HepG2 (cell line): ENCODE measurements around the gene OARD1. TPM values are rescaled to one million over a fixed set of nuclear protein-coding genes. Genes with fewer than 3 reads are reported as not detected.

Source experiments
- ATAC-seq: fragments of 200-7000 bp; cut with Tn5 transposase; 3 replicates; pipeline ENCODE4 v1.9.1; 2020; ENCODE audit warnings: mild to moderate bottlenecking, moderate library complexity
- BruUV-seq: library from RNA; stranded (reverse); fragments of 400-500 nt; replicated peaks from 2 replicates; lab custom pipeline; 2021; lab: Mats Ljungman, UMichigan
- CTCF ChIA-PET: fragments of 300-600 bp; formaldehyde crosslinking; extraction: SDS; loops from one replicate; lab custom pipeline; 2021; ENCODE audit warnings: low total read pairs, inconsistent platforms, low intra/inter-chr PET ratio; lab: Yijun Ruan, JAX
- POLR2A ChIA-PET: fragments of 350-600 bp; sonication (Branson Sonifier 250); formaldehyde crosslinking; loops from one replicate; lab custom pipeline; 2020; ENCODE audit warnings: antibody characterized with exemption, inconsistent platforms; lab: Yijun Ruan, JAX
- DNase-seq: peaks from one replicate; pipeline ENCODE4 v3.0.0-alpha.2; 2015; ENCODE audit warnings: low spot score
- FAIRE-seq: peaks from 3 replicates; lab custom pipeline; 2011; peaks lifted over from hg19 to GRCh38; lab: Jason Lieb, UNC
- H2AFZ ChIP-seq: one replicate; pipeline ENCODE4 v1.6.1; 2011; ENCODE audit warnings: low read length, inconsistent platforms
- H3K27ac ChIP-seq: fragments of 300-600 bp; 3 replicates; pipeline ENCODE4 v1.8.0; 2011; ENCODE audit warnings: mixed run types, mild to moderate bottlenecking, mixed read lengths, low read length, inconsistent platforms; ENCODE audit not compliant: insufficient read depth; ENCODE audit errors: extremely low read length
- H3K27me3 ChIP-seq, 2 experiments: fragments of 200-600 bp in 1 of 2; 2 replicates in 1 of 2; 3 replicates in 1 of 2; pipeline versions ENCODE4 v1.6.0 to v1.8.0; 2011; ENCODE audit warnings: low read length in 2 of 2, mild to moderate bottlenecking in 2 of 2, moderate library complexity in 2 of 2, inconsistent platforms in 1 of 2; ENCODE audit not compliant: insufficient read depth in 2 of 2, control insufficient read depth in 1 of 2
- H3K36me3 ChIP-seq, 2 experiments: fragments of 200-600 bp in 1 of 2; replicated peaks in 1 of 2; 2 replicates in 1 of 2; 3 replicates in 1 of 2; pipeline versions ENCODE4 v1.5.1 to v1.8.0; 2011; ENCODE audit warnings: low read length in 2 of 2, inconsistent platforms in 1 of 2; ENCODE audit not compliant: insufficient read depth in 2 of 2, control insufficient read depth in 1 of 2
- H3K4me1 ChIP-seq: 2 replicates; pipeline ENCODE4 v1.5.1; 2012; ENCODE audit warnings: low read length, inconsistent platforms; ENCODE audit not compliant: insufficient read depth
- H3K4me2 ChIP-seq: 2 replicates; pipeline ENCODE4 v1.6.0; 2011; ENCODE audit warnings: low read depth, low read length, inconsistent platforms
- H3K4me3 ChIP-seq, 3 experiments: fragments of 200-600 bp in 1 of 3; sonication (generic), shearing (Covaris generic) in 1 of 3; replicated peaks in 1 of 3; 2 replicates each; pipeline ENCODE4 v1.5.1; 2011 to 2016; ENCODE audit warnings: low read length in 3 of 3, inconsistent platforms in 2 of 3, low read depth in 2 of 3, mild to moderate bottlenecking in 2 of 3, control low read depth in 1 of 3, mixed read lengths in 1 of 3; ENCODE audit not compliant: insufficient read depth in 1 of 3
- H3K79me2 ChIP-seq: one replicate; pipeline ENCODE4 v1.6.1; 2011; ENCODE audit warnings: low read length, inconsistent platforms; ENCODE audit not compliant: insufficient read depth
- H3K9ac ChIP-seq: 2 replicates; pipeline ENCODE4 v1.6.0; 2011; ENCODE audit warnings: mild to moderate bottlenecking, low read depth, low read length, inconsistent platforms; ENCODE audit not compliant: insufficient read depth
- H3K9me3 ChIP-seq: 2 replicates; pipeline ENCODE4 v1.5.1; 2012; ENCODE audit warnings: mild to moderate bottlenecking, low read length
- H4K20me1 ChIP-seq: 2 replicates; pipeline ENCODE4 v1.6.0; 2011; ENCODE audit warnings: inconsistent platforms, mild to moderate bottlenecking, low read length, moderate library complexity; ENCODE audit not compliant: insufficient read depth
- ELF1 ChIP-seq: sonication (generic); formaldehyde crosslinking; IDR thresholded peaks from 2 replicates; pipeline ENCODE4 v1.4.0; 2020; ENCODE audit warnings: missing genetic modification reagents
- ETV5 ChIP-seq: IDR thresholded peaks from 2 replicates; pipeline ENCODE4 v1.6.1; 2018; ENCODE audit warnings: missing biosample characterization, missing genetic modification reagents, inconsistent platforms, borderline replicate concordance
- KLF15 ChIP-seq: sonication (generic); formaldehyde crosslinking; IDR thresholded peaks from 2 replicates; pipeline ENCODE4 v1.8.1; 2023; ENCODE audit warnings: borderline replicate concordance, mild to moderate bottlenecking, inconsistent platforms, missing genetic modification reagents, mixed read lengths
- MAX ChIP-seq: IDR thresholded peaks from 2 replicates; pipeline ENCODE4 v1.6.1; 2012; ENCODE audit warnings: inconsistent platforms
- MEIS1 ChIP-seq: sonication (generic); formaldehyde crosslinking; IDR thresholded peaks from 2 replicates; pipeline ENCODE4 v1.9.0; 2021; ENCODE audit warnings: mild to moderate bottlenecking, missing genetic modification reagents, moderate library complexity, borderline replicate concordance
- MIER3 ChIP-seq: IDR thresholded peaks from 2 replicates; pipeline ENCODE4 v1.6.1; 2016; ENCODE audit warnings: missing compliant biosample characterization, borderline replicate concordance
- PBX2 ChIP-seq: IDR thresholded peaks from 2 replicates; pipeline ENCODE4 v1.6.1; 2016; ENCODE audit warnings: control low read depth
- PHF8 ChIP-seq: sonication (generic); formaldehyde crosslinking; IDR thresholded peaks from 2 replicates; pipeline ENCODE4 v1.5.0; 2020; ENCODE audit warnings: missing genetic modification reagents
- SIN3B ChIP-seq: fragments of 150-350 bp; IDR thresholded peaks from 2 replicates; pipeline ENCODE4 v1.6.1; 2014; ENCODE audit warnings: low read length
- SIX4 ChIP-seq: sonication (generic); formaldehyde crosslinking; IDR thresholded peaks from 2 replicates; pipeline ENCODE4 v1.4.0; 2020; ENCODE audit warnings: missing genetic modification reagents
- SNAPC4 ChIP-seq: sonication (generic); formaldehyde crosslinking; IDR thresholded peaks from 2 replicates; pipeline ENCODE4 v1.4.0; 2020; ENCODE audit warnings: mild to moderate bottlenecking, missing genetic modification reagents
- ZFYVE20 ChIP-seq: sonication (generic); formaldehyde crosslinking; IDR thresholded peaks from 2 replicates; pipeline ENCODE4 v1.8.0; 2023; ENCODE audit warnings: low read depth, mild to moderate bottlenecking, moderate library complexity, missing genetic modification reagents, borderline replicate concordance
- ZNF230 ChIP-seq: sonication (generic); formaldehyde crosslinking; IDR thresholded peaks from 2 replicates; pipeline ENCODE4 v1.4.0; 2020; ENCODE audit warnings: mild to moderate bottlenecking, missing genetic modification reagents
- ZNF557 ChIP-seq: sonication (generic); formaldehyde crosslinking; IDR thresholded peaks from 2 replicates; pipeline ENCODE4 v1.4.0; 2020; ENCODE audit warnings: missing genetic modification reagents
- ZNF563 ChIP-seq: sonication (generic); formaldehyde crosslinking; IDR thresholded peaks from 2 replicates; pipeline ENCODE4 v1.8.0; 2022; ENCODE audit warnings: mild to moderate bottlenecking, moderate library complexity, missing genetic modification reagents
- ZNF660 ChIP-seq: sonication (generic); formaldehyde crosslinking; IDR thresholded peaks from 2 replicates; pipeline ENCODE4 v1.5.1; 2020; ENCODE audit warnings: mild to moderate bottlenecking, low read depth, missing genetic modification reagents, borderline replicate concordance
- WGBS: methylation state at CpG from one replicate; pipeline ENCODE4 v1.1.6; 2017; ENCODE audit warnings: low lambda C conversion rate; 5-methylcytosine and 5-hydroxymethylcytosine counted together
- in situ Hi-C: cut with HindIII; loops from 2 replicates; pipeline ENCODE4 v1.10.0; 2017; ENCODE audit warnings: low pct_unique_long_range_greater_than_20kb; ENCODE audit not compliant: extremely low pct_ligation_motif_present
- intact Hi-C: fragments of 100-400 bp; cut with micrococcal nuclease; formaldehyde crosslinking; loops from one replicate; pipeline ENCODE4 v1.10.0; 2022; ENCODE audit not compliant: unreplicated experiment
- polyA plus RNA-seq, 8 experiments: library from polyadenylated mRNA; depleted of rRNA in 3 of 8; stranded (reverse) in 7 of 8; unstranded in 1 of 8; fragments of >200 nt; fragmentation: Illumina TruSeq in 4 of 8; extraction: Trizol in 4 of 8; gene quantifications; 2 replicates each; pipeline versions ENCODE4 v1.2.1 to v1.2.3, GENCODE V29; 2011 to 2016; ENCODE audit warnings: low read depth in 4 of 8, missing spikeins in 1 of 8, mixed read lengths in 1 of 8; ENCODE audit not compliant: insufficient read depth in 1 of 8
- total RNA-seq, 5 experiments: library from RNA; depleted of rRNA; stranded (reverse); fragments of >200 nt; fragmentation: Illumina TruSeq; extraction: Trizol; gene quantifications; 2 replicates each; pipeline ENCODE4 v1.2.3, GENCODE V29; 2016; ENCODE audit warnings: low read depth in 1 of 5

Gene OARD1
- total and polyA plus RNA-seq, 2 of the 13 experiments (the other 11 are each of a cell fraction or from before 2014, with no cell fraction given), result 18.4 to 49.0 TPM

GRCh38 chr6:41025966-41026530 lies 46.1 kb downstream of the OARD1 start (continued):
- TF ChIP-seq PBX2 (CRISPR knock-in tag) (no peak), ETV5 (CRISPR knock-in tag) (no peak), KLF15 (CRISPR knock-in tag) (no peak), SIN3B (no peak)

- Histone ChIP-seq H3K4me1 (peaks cover 16% of the 10 kb centered on the region), H3K4me3 (no peak overlapping the region), H3K4me2 (no peak overlapping the region), H4K20me1 (no peaks in the 10 kb centered on the region), H3K36me3 (no peaks in the 10 kb centered on the region), H3K9ac (no peak overlapping the region), H3K79me2 (no peaks in the 10 kb centered on the region), H3K27ac (no peak overlapping the region), H3K27me3 (no peaks in the 10 kb centered on the region), H3K9me3 (no peaks in the 10 kb centered on the region), H2AFZ (no peak overlapping the region)
- no peak for ATAC-seq
- ChIA-PET POLR2A (no interaction called here), CTCF (no interaction called here)
- 92% methylated on average over 3 of the region's 3 CpGs for WGBS
- in situ Hi-C loops (loop anchor here (5.0 kb wide), 1 partner anchor 126 kb away; no protein-coding TSS in a partner anchor), intact Hi-C loops (no loop called here)
- TF ChIP-seq MEIS1 (CRISPR knock-in tag) (no peak), ETV5 (CRISPR knock-in tag) (no peak), SIX4 (CRISPR knock-in tag) (no peak), ZFYVE20 (CRISPR knock-in tag) (no peak), PHF8 (CRISPR knock-in tag) (no peak), ZNF557 (CRISPR knock-in tag) (no peak), ZNF563 (CRISPR knock-in tag) (no peak), ELF1 (no peak), ZNF660 (CRISPR knock-in tag) (no peak), MAX (no peak), SNAPC4 (CRISPR knock-in tag) (no peak), MIER3 (CRISPR knock-in tag) (no peak), ZNF230 (CRISPR knock-in tag) (no peak)
- no peak for FAIRE-seq
- no TSS peak for BruUV-seq
- DNase-seq, result no peak
Measured at GRCh38 chr6:41023114-41023513, 49.0 kb downstream of the OARD1 start.
